Measurements from ENCODE around the gene GTF2A1.
A peak's percentile ranks its signal among the peaks of the same experiment; 100 is the strongest.
"Not testable (repeated sequence)": the region's sequence is repeated elsewhere in the genome, so short reads cannot be mapped to it uniquely, and the experiment has no call there.

Gene GTF2A1

GRCh38 chr14:81224222-81224621, 3.5 kb upstream of the GTF2A1 start:
- no peak for DNase-seq

DNA sequence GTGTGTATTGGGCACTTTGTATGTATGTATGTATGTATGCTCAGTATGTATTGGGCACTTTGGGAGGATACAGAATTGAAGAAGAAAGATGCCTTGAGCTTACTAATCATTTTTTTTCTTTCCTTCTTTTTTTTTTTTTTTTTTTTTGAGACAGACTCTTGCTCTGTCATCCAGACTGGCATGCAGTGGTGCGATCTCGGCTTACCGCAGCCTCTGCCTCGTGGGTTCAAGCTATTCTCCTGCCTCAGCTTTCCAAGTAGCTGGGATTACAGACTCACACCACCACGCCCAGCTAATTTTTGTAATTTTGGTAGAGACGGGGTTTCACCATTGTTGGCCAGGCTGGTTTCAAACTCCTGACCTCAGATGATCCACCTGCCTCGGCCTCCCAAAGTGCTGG, 3.0 kb upstream of the GTF2A1 start:
- not testable (repeated sequence) for DNase-seq

DNA sequence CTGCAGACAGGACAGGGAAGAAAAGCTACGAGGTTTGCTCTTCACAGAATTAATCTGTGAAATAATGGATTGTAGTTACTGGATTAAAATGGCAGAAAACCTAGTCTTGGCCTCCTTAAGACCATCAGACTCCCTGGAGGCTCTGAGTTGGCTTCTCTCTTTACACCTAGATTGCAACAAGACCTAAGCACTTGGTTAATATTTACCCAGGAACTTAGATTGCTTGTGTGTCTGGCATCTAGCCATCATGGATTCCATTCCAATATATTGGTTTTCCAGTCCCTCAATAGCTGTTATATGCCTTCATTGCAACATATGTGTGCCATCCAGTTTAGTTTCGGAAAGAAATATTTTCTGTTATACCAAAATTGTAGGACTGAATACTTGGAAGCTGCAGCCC, 1.9 kb upstream of the GTF2A1 start:
- DNase-seq, result no peak

- DNase-seq, result no peak
Measured at GRCh38 chr14:81222126-81222525, 1.4 kb upstream of the GTF2A1 start.

- DNase-seq, result no peak
Measured at GRCh38 chr14:81221579-81222102, 882 bp upstream of the GTF2A1 start.

DNA sequence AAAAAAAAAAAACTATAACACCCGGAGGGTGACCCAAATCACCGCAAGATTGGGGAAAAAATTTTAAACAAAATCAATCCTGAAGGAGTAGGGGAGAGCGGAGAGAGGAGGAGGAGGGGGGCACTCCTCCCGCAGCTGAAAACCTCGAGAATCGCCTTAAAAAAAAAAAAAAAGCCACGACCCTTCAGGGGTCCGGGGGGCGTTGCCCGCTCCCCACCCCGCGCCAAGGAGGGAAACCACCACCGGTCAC, 254 bp downstream of the GTF2A1 start:
- DNase-seq, result no peak

GRCh38 chr14:81219759-81220579, 790 bp downstream of the GTF2A1 start:
- peak; percentile 40 for DNase-seq

DNA sequence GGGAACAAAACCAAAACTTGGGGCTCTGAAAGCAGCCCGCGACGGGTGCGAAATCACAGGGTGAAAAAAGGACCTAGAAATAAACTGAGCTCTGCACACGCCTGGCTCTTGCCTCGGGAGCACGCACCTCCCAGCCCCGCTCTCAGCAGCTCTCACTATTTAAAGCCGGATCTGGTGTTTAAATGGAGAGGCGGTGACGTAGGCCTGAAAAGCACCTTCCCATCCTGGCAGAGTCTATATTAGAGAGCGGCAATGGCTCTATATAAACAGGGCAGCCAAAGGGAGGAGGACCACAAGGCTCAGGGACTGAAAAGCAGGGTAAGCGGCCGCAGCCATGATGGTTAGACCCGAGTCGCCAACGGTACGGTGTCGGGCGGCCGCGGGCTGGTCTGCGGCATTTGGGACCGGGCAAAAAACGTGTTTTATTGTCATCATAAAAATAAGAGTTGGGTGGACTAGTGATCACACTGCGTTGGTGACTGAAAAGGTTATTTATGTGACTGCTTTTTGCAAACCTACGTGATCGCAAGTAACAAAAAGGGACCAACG, 1.5 kb downstream of the GTF2A1 start:
- peak; percentile 87 for DNase-seq

GRCh38 chr14:81211844-81212243, 8.9 kb downstream of the GTF2A1 start:
- peak; percentile 30 for DNase-seq

GRCh38 chr14:81209167-81209836, 11.5 kb downstream of the GTF2A1 start:
- no peak for DNase-seq

- DNase-seq, result no peak
Measured at GRCh38 chr14:81208489-81208888, 12.3 kb downstream of the GTF2A1 start.

GRCh38 chr14:81206115-81206514, 14.6 kb downstream of the GTF2A1 start:
- DNase-seq, result no peak

DNA sequence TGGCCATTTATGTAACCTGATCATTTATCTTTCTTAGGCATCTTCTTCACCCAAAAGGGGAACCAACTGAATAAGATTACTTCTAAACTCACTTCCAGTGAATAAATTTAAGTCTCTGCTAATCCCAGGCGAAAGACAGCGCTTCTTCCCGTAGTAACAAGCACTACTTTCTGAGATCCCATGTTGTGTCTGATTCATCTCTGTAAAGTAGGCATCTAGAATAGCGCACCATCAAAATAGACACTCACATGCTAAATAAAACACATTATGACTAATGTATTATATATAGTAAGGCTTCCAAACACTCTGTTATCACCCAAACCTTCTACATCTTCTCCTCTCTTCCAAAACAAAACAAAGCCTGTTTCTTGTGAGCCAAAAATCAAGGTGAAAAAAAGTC, 15.1 kb downstream of the GTF2A1 start:
- no peak for DNase-seq

- DNase-seq, result no peak
Measured at GRCh38 chr14:81200054-81200453, 20.7 kb downstream of the GTF2A1 start.

DNA sequence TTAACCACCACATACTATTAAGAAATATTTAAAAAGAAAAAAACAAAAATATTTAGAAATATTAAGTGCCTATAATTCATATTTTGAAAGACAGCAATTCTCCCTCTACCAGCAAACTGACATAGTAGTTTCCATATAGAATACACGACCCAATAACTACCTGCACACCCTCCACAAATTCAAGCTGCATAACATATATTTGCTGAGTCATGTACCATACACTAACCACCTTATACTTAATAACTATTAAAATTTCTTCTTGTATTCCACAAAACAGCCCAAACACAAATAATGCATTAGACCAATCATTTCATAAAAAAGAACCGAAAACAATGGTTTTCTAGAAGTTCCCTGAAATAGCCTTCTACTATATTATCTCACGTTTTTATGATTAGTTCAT, 21.7 kb downstream of the GTF2A1 start:
- no peak for DNase-seq

DNA sequence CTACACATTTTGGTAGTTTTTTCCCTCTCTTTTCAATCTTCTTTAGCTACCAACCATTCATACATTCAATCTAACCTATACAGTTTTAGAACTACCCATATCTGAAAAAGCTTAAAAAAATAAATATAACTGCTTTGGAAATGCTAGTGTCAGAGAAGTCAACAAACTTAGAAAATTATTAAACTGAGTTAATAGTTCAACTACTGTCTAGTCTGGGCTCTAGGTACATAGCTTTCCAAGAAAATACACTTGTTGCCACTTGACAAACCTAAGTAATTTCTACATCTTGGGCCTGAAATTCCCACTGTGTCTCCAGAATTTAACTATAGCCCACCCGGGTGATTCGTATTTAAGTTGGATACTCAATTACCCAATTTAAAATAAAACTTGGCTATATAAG, 22.1 kb downstream of the GTF2A1 start:
- no peak for DNase-seq

GRCh38 chr14:81193924-81194633, 26.7 kb downstream of the GTF2A1 start:
- no peak for DNase-seq

GRCh38 chr14:81192594-81192993, 28.2 kb downstream of the GTF2A1 start:
- no peak for DNase-seq

- no peak for DNase-seq
Measured at GRCh38 chr14:81187832-81188522, 32.8 kb downstream of the GTF2A1 start.

DNA sequence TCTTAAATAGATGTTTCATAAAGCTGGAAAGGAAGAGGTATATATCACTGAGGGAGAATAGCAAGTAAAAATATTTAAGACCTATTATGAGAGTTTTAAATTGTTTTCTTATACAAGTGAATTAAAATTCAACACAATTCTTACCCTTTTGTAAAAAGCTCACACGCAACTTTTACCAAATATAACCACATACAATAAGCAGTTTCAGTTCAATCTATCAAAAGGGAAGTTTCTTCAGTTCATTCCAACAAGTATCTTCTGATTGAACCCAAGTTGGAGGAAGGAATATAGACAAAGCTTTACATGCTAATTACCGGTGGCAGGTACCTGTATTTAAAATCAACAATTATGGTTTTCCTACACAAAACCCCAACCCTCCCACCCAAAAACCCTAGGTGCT, 41.1 kb downstream of the GTF2A1 start:
- DNase-seq, result no peak

DNA sequence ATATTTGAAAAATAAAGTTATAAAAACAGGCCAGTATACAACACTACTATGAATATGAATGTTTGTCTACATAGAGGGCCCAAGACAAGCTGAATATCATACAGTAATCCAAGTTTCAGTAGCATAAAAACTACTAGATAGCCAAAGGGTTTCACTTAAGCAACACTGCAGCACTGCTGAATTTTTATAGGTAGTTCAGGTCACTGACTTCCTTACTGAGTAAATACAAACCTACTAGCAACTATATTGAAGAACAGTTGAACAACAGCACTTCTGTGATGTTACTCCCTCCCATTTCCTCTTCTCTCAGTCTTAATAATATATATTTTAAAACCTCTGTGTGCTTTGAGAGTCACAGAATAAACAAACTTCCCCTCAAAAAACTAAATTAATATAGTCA, 42.7 kb downstream of the GTF2A1 start:
- no peak for DNase-seq

DNA sequence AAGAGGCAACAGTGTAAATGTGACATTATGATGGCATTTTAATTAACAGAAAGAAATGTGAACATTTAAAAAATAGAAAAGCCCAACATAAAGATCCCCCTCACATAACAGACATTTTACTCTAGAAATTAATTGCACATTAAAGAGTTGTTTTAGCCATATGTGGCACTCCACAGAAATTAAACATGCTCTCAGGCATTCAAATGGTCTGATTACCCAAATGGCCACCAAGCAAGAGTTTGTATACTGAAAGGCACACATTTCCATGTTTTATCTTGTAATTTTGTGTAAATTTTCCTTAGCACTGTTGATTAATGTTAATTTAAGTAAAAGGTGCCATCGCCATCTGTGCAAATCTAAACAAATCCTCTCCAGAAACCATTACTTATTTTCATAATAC, 43.5 kb downstream of the GTF2A1 start:
- no peak for DNase-seq

DNA sequence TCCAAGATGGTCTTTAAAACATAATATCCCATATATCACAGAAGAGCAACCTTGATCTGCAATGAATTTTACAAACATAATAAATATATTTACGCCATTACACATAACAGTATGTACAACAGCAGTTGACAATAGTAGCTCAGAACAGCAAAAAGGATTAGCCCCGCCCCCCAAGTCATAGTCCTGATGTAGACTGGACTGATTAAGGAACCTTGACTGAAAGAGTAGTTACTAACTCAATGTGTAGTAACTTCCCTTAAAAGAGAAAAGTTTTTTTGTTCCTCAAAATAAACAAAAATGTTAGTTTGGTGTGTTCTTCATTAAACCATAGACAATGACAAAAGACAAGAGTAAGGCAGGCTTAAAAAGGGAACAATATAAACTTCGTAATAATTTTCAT, 44.5 kb downstream of the GTF2A1 start:
- no peak for DNase-seq
